ENCODE measurements around the gene HSD17B14. TPM values are rescaled to one million over a fixed set of nuclear protein-coding genes. Genes with fewer than 3 reads are reported as not detected.

The HSD17B14 gene
- polyA plus RNA-seq, 1 experiment = 2.3 TPM

GRCh38 chr19:48858984-48859710 lies 22.9 kb upstream of the HSD17B14 start:
- POLR2A ChIA-PET = no interaction called here
- no peak overlapping the region for H3K27ac ChIP-seq (ENCODE audit: low read depth, low read length)
- no peaks in the 10 kb centered on the region for H3K27me3 ChIP-seq (ENCODE audit: control insufficient read depth, insufficient read depth, low read length)
- DNase-seq (ENCODE audit: low read depth, low spot score) = no peak
- no peak overlapping the region for H3K4me3 ChIP-seq (ENCODE audit: low read depth, low read length)
- TF ChIP-seq, protein P1, sequence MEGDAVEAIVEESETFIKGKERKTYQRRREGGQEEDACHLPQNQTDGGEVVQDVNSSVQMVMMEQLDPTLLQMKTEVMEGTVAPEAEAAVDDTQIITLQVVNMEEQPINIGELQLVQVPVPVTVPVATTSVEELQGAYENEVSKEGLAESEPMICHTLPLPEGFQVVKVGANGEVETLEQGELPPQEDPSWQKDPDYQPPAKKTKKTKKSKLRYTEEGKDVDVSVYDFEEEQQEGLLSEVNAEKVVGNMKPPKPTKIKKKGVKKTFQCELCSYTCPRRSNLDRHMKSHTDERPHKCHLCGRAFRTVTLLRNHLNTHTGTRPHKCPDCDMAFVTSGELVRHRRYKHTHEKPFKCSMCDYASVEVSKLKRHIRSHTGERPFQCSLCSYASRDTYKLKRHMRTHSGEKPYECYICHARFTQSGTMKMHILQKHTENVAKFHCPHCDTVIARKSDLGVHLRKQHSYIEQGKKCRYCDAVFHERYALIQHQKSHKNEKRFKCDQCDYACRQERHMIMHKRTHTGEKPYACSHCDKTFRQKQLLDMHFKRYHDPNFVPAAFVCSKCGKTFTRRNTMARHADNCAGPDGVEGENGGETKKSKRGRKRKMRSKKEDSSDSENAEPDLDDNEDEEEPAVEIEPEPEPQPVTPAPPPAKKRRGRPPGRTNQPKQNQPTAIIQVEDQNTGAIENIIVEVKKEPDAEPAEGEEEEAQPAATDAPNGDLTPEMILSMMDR (IDR thresholded peaks at IDR 0.05; ENCODE audit: low read depth, low read length) = no peak
- H3K9me3 ChIP-seq (ENCODE audit: control insufficient read depth, insufficient read depth, low read length) = no peaks in the 10 kb centered on the region; the same call in 1 of the 2 replicates
- CTCF ChIA-PET = interaction anchor here (1.1 kb wide), 1 partner anchor 17 kb away, joined by 3 read pairs; no protein-coding TSS in a partner anchor

GRCh38 chr19:48856921-48857320 lies 20.6 kb upstream of the HSD17B14 start:
- H3K27me3 ChIP-seq (ENCODE audit: control insufficient read depth, insufficient read depth, low read length) = no peaks in the 10 kb centered on the region
- no peak overlapping the region for H3K4me3 ChIP-seq (ENCODE audit: low read depth, low read length)
- TF ChIP-seq, protein P1 (IDR thresholded peaks at IDR 0.05; ENCODE audit: low read depth, low read length) = no peak
- POLR2A ChIA-PET = no interaction called here
- H3K27ac ChIP-seq (ENCODE audit: low read depth, low read length) = no peak overlapping the region
- no peak for DNase-seq (ENCODE audit: low read depth, low spot score)
- CTCF ChIA-PET = interaction anchor here (1.2 kb wide), 1 partner anchor 15 kb away, joined by 5 read pairs; no protein-coding TSS in a partner anchor
- no peaks in the 10 kb centered on the region; the same call in 1 of the 2 replicates for H3K9me3 ChIP-seq (ENCODE audit: control insufficient read depth, insufficient read depth, low read length)

DNA sequence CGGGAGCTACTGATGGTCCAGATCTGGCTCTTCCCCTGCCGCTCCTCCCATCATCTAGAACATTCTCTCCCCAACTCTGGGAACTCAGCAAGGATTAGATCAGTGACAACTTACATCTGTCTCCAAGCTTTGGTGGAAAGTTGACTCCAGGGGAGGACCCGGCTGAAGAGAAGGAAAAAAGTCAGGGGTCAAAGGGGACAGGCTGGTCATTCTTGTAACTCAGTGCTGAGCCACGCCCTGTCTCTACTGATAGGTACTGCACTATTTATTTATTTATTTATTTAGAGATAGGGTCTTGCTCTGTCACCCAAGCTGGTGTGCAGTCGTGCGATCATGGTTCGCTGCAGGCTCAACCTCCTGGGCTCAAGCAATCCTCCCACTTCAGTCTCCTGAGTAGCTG lies 17.8 kb upstream of the HSD17B14 start:
- Histone ChIP-seq H3K27ac (ENCODE audit: low read depth, low read length) (no peak overlapping the region), H3K4me3 (ENCODE audit: low read depth, low read length) (no peak overlapping the region), H3K9me3 (ENCODE audit: control insufficient read depth, insufficient read depth, low read length) (no peaks in the 10 kb centered on the region), H3K27me3 (ENCODE audit: control insufficient read depth, insufficient read depth, low read length) (no peaks in the 10 kb centered on the region)
- ChIA-PET POLR2A (interaction anchor here (0.7 to 1.6 kb wide), 2 partner anchors 18 to 778 kb away, joined by 3 to 5 read pairs; no protein-coding TSS in a partner anchor), CTCF (interaction anchor here (0.6 to 2.8 kb wide), 3 partner anchors 11 to 27 kb away, joined by 5 to 17 read pairs (median 14); no protein-coding TSS in a partner anchor)
- no peak for DNase-seq (ENCODE audit: low read depth, low spot score)
- TF ChIP-seq, protein P1 (IDR thresholded peaks at IDR 0.05; ENCODE audit: low read depth, low read length) = no peak

GRCh38 chr19:48853483-48853882 lies 17.2 kb upstream of the HSD17B14 start:
- DNase-seq (ENCODE audit: low read depth, low spot score) = no peak
- CTCF ChIA-PET = interaction anchor here (0.6 to 2.8 kb wide), 3 partner anchors 10 to 26 kb away, joined by 3 to 17 read pairs (median 5); partner anchors contain the start of gene HSD17B14

More at GRCh38 chr19:48853483-48853882, 17.2 kb upstream of the HSD17B14 start:
- Histone ChIP-seq H3K9me3 (ENCODE audit: control insufficient read depth, insufficient read depth, low read length) (no peaks in the 10 kb centered on the region), H3K27me3 (ENCODE audit: control insufficient read depth, insufficient read depth, low read length) (no peaks in the 10 kb centered on the region), H3K27ac (ENCODE audit: low read depth, low read length) (no peak overlapping the region), H3K4me3 (ENCODE audit: low read depth, low read length) (no peak overlapping the region)
- TF ChIP-seq, protein P1 (IDR thresholded peaks at IDR 0.05; ENCODE audit: low read depth, low read length) = no peak
- POLR2A ChIA-PET = no interaction called here

All from AG04450 (cell line).